GM18520 (cell line): ENCODE measurements around the gene MCU.
"Not testable (repeated sequence)": the region's sequence is repeated elsewhere in the genome, so short reads cannot be mapped to it uniquely, and the experiment has no call there.

Source experiments
- ATAC-seq: cut with Tn5 transposase; IDR thresholded peaks from one replicate; pipeline ENCODE4 v1.9.1; 2021; ENCODE audit not compliant: unreplicated experiment

MCU gene

DNA sequence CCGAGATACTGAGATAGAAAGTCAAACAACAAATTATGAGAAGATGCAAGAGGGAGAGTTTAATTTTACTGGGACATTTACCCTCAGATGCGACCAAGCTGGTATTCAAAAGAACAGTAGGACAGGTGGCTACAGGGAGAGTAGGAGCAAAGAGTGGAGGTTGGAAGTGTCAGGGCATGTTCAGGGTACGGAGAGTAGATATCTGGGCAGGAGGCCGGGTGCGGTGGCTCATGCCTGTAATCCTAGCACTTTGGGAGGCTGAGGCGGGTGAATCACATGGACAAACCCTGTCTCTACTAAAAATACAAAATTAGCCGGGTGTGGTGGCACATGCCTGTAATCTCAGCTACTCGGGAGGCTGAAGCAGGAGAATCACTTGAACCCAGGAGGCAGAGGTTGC is 5.5 kb upstream of the MCU start:
- ATAC-seq: not testable (repeated sequence)

DNA sequence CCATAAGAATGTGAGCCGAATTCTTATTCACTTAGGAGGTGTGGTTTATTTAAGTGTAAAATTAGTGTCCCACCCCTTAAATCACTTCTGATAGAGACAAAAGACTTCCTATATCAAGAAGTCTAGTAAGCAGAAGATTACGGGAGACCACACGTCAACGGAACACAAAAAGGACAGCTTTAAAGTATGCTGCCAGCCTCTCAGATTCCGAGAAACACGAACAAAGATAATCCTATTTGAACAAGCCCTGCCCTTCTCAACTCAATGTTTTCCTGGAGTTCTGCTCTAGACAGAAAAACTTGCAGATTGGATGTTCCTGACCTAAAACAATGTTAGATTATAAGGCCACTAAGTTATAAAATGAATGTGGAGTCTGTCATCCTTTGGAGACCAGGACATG is 4.9 kb upstream of the MCU start:
- no peak for ATAC-seq

DNA sequence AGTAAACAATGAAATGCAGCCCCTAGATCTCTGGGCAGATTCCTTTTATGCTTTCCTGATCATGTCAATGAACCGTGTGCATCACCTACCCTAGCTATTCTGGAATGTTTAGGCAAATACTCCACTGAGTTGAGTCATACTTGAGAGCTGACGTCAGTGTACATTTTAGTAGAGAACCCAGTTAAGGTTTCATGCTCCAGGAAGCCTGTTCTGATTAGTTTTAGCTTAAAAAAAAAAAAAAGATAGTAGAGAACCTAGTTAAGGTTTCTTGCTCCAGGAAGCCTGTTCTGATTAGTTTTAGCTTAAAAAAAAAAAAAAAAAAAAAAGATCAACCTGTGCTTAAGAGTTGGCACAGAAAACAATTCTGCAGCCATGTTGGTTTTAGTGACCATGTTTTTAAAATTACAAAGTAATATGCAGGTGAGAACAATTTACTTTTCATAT is 3.7 kb upstream of the MCU start:
- ATAC-seq: no peak

DNA sequence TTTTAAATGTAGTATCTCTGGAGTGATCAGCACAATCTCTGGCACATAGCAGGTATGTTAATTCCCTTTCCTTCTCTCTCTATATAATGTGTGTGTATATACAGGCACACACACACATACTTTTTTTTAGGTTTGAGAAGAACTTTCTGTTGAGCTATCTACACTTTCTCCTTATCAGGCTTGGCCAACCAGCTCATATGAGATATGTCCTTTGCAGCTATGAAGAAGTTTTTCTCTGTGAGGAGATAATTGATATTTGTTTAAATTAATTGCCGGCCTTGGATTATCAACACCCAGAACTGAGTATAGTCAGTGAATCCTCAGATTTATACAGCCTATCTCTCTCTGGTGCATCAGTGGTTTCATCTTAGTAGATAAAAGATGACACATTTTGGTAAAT is 2.3 kb upstream of the MCU start:
- ATAC-seq: no peak

DNA sequence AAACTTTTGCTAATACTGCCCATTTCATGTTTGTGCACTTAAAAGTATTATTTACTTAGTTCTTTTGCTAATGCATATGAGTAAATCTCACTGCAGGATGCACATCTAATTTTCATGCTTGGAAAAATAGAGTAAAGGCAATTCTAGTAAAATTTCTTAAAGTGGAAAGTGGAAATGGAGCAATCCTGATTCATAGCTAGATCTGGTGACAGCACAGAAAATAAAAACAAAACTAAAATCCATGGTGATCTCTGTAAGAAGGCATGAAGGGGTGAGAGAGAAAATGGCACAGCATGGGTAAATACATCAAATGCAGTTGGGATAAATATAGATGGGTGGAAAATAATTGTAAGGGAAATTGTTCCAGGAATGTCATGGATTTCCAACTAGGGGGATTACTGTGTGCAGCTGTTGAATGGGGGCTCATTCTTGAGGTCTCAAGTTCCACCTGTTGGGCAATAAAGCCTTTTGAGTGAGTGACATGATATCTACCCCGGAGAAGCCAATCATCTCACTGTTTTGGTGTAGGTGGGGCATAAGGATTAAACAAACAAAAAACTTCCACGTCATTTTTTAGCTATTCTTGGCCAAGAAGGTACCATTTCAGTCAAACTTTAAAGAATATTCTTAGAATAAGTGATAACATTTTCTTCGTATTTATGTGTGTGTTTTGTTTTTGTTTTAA is 1.7 kb upstream of the MCU start:
- no peak for ATAC-seq

- ATAC-seq: no peak
Observed at GRCh38 chr10:72691470-72691862, 477 bp upstream of the MCU start.

DNA sequence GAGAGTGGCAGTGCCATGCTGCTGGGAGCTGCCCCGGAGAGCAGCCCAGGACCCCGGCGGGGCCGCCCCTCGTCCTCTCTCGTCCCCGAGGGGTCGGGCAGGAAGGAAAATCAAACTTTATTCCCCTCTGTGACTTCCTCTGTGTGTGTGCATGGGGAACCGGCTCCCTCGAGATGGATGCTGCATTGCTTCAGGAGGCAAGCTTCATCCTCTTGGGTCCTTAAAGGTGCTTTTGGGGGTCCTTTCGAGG is 726 bp downstream of the MCU start:
- no peak for ATAC-seq

GRCh38 chr10:72692994-72693781 is 1.2 kb downstream of the MCU start:
- no peak for ATAC-seq

GRCh38 chr10:72694476-72695369 is 2.8 kb downstream of the MCU start:
- no peak for ATAC-seq

DNA sequence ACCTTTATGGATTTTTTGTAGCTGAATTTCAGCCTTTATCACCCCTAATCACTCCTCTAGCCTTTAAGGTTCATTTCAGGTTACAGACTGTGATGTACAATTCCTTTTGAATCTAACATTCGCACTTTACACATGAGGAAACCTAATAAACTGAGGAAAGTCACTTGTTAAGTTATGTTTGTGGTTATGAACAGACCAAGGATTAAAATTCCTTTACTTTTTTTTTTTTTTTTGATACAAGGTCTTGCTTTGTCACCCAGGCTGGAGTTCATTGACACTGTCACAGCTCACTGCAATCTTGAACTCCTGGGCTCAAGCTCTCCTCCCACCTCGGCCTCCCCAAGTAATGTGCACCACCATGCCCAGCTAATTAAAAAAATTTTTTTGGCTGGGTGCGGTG is 3.6 kb downstream of the MCU start:
- ATAC-seq: no peak

GRCh38 chr10:72697716-72698115 is 5.8 kb downstream of the MCU start:
- ATAC-seq: no peak

DNA sequence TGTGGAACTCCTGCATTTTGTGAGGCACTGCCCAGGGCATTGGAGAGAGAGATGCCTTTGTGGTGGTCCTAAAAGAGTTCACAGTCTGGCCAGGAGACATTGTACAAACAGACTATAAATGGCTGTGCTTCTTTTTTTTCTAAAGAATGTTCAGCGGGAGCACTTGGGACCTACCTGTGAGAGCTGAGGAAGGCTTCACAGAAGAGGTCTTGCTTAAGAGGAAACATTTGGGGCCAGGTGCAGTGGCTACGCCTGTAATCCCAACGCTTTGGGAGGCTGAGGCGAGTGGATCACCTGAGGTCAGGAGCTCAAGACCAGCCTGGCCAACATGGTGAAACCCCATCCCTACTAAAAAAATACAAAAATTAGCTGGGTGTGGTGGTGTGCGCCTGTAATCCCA is 10.5 kb downstream of the MCU start:
- ATAC-seq: not testable (repeated sequence)

DNA sequence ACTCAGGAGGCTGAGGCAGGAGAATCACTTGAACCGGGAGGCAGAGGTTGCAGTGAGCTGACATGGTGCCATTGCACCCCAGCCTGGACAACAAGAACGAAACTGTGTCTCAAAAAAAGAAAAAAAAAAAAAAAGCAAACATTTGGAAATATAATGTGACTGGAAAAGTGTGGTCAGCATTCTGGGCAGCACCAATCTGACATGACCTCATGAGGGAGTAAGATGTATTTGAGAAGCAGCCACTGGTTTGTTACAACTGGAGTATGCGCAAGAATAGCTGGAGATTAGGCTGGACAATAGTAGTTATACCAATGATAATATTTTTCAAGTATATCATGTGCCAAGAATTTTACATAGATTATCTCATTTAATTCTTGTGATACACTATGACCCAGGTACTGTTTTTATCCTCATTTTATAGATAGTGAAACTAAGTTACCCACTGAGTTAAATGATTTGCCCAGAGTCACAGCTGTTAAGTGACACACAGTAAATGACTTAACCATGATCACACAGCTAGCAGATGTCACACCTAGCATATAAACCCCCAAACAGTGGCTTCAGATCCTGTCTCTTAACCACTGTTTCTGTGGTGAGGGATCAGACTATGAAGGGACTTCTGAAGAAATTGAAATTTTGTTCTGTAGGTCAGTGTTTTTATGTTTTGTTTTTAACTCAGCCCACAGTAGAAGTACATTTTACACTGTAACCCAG is 11.1 kb downstream of the MCU start:
- peak; percentile 76 for ATAC-seq

- ATAC-seq: no peak
Observed at GRCh38 chr10:72704117-72704516, 12.2 kb downstream of the MCU start.

- ATAC-seq: no peak
Observed at GRCh38 chr10:72709041-72709440, 17.1 kb downstream of the MCU start.

GRCh38 chr10:72712136-72712535 is 20.2 kb downstream of the MCU start:
- no peak for ATAC-seq

DNA sequence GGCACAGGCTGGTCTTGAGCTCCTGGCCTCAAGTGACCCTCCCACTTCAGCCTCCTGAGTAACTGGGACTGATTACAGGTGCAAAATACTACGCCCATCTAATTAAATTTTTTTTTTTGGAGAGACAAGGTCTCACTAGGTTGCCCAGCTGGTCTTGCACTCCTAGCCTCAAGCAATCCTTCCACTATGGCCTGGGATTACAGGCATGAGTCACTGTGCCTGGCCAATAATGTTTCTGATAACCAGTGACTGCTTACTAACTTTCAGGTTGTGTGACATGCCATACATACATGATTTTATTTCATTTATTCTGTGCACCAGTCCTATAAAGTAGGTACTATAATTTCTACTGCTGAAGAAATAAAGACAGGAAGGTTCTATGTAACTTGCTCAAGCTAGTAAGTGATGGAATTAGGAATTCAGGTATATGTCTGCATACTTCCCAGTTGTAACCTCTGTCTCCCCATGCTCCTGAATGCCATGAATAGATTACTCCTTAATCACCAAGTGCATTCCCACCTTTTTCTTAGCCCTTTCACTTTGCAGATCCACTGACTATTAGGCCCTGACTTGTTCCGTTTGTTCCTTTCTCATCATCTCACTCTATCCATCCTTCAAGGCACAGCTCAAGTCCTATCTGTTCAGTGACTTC is 28.1 kb downstream of the MCU start:
- ATAC-seq: no peak

- no peak for ATAC-seq
Observed at GRCh38 chr10:72720814-72721660, 29.1 kb downstream of the MCU start.

DNA sequence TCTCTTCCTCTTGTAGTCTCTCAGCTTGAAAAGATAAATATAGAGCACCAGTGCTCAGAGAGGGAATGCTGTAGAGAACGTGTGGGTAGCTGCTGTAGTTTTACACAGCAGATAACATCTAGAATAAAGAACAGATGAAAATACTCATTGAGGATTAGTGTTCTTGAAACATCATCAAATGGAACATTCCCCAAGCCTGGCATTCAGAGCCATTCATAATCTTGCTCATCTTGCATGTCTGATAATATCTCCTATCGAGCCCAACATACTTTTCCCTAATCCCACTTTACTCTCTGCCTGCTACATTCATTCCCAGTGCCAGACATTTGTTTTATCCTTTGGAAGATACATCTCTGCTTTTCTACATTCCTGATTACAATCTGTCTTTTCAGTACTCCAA is 35.2 kb downstream of the MCU start:
- no peak for ATAC-seq

GRCh38 chr10:72728462-72728861 is 36.5 kb downstream of the MCU start:
- no peak for ATAC-seq
